Epithelial cell of proximal tubule (primary cell): ENCODE measurements around the gene SP2. TPM values are rescaled to one million over a fixed set of nuclear protein-coding genes. Genes with fewer than 3 reads are reported as not detected.

Experiments
- DNase-seq: peaks from one replicate; pipeline ENCODE4 v3.0.0-alpha.2; 2011; ENCODE audit warnings: low read depth
- H3K4me3 ChIP-seq: 2 replicates; pipeline ENCODE4 v1.5.1; 2011; ENCODE audit warnings: low read depth, mild to moderate bottlenecking, low read length
- total RNA-seq: library from RNA; depleted of rRNA; stranded (reverse); fragments of >200 nt; gene quantifications from 2 replicates; pipeline ENCODE4 v1.2.3, GENCODE V29; 2015
- TF ChIP-seq, protein P1 (sequence below): conservative IDR thresholded peaks from 2 replicates; pipeline ENCODE4 v1.5.1; 2012; ENCODE audit warnings: low read depth, mild to moderate bottlenecking, low read length

SP2 gene
- total RNA-seq, 1 donor from 2014 or later, result 2.1 TPM

DNA sequence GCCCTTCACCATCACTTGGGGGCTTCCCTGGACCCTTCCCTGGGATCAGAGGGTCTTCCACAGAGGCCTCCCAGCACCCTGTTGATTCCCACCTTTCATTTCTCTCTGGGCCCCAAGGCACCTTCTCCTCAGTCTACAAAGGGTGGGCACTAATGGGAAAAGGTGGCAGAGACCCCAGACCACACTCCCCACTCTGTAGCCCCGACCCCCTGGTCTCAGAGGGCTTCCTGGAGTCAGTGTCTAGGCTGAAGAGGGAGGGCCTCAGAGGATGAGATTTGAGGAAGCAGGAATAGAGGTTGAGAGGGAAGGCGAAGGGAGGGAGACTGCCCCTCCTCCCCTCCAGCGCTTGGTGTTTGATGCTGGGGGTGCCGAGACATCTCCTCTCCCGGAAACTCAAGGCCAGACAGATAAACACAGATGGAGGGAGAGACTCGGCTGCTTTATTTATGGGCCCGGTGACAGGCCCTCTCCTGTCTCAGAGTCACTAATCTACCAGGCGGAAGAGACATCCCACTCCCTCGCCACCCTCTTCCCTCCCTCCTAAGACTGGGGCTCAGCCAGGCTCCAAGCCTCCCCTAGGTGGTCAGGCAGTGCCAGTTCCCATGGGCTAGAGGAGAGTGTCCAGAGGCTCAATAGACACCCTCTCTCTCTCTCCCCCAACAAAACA lies 18.5 kb upstream of the SP2 start:
- H3K4me3 ChIP-seq, result no peak overlapping the region
- TF ChIP-seq, protein P1, sequence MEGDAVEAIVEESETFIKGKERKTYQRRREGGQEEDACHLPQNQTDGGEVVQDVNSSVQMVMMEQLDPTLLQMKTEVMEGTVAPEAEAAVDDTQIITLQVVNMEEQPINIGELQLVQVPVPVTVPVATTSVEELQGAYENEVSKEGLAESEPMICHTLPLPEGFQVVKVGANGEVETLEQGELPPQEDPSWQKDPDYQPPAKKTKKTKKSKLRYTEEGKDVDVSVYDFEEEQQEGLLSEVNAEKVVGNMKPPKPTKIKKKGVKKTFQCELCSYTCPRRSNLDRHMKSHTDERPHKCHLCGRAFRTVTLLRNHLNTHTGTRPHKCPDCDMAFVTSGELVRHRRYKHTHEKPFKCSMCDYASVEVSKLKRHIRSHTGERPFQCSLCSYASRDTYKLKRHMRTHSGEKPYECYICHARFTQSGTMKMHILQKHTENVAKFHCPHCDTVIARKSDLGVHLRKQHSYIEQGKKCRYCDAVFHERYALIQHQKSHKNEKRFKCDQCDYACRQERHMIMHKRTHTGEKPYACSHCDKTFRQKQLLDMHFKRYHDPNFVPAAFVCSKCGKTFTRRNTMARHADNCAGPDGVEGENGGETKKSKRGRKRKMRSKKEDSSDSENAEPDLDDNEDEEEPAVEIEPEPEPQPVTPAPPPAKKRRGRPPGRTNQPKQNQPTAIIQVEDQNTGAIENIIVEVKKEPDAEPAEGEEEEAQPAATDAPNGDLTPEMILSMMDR, result no peak
- DNase-seq, result no peak

DNA sequence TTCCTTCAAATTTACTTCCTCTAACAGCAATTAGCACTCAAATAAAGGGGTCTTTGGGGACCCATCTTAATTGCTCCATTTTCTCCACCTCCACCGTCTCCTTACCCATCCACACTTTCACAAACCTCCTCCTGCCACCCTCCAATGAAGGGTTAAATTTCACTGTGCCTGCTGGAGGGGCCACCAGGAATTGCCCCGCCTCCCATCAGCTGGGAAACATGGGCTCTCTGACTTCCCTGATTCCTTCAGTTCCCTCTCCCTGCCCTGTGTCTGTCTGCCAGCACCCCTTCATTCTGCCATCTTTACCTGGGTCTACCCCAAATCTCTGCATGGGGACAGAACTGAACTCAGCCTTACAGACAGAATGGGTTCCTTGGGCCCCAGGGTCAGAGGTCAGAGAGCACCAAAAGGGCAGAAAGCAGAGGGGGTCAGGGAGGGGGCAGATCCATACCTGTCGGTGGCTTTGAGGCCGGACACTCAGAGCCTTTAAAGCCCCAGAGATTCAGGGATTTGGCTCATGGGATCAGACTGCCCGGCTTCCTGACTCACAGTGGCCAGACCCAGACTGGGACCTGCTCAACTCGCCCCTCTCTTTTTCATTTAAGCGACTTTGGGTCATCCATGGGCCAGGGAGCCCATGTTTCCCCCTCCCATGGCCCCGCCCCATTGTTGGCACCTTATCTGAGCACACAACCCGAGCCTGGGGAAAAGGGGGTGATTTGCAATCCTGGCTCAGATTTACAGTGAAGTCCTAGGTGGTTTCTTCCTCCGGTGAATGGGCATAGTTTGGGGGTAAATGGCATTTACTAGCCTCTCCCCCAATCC lies 17.6 kb upstream of the SP2 start:
- TF ChIP-seq, protein P1, result no peak
- no peak overlapping the region for H3K4me3 ChIP-seq
- DNase-seq, result no peak

GRCh38 chr17:47879028-47879585 lies 16.9 kb upstream of the SP2 start:
- TF ChIP-seq, protein P1, result no peak
- DNase-seq, result no peak

GRCh38 chr17:47879776-47880454 lies 16.1 kb upstream of the SP2 start:
- H3K4me3 ChIP-seq, result no peak overlapping the region
- TF ChIP-seq, protein P1, result no peak
- no peak for DNase-seq

More at GRCh38 chr17:47879028-47879585, 16.9 kb upstream of the SP2 start:
- no peak overlapping the region for H3K4me3 ChIP-seq

DNA sequence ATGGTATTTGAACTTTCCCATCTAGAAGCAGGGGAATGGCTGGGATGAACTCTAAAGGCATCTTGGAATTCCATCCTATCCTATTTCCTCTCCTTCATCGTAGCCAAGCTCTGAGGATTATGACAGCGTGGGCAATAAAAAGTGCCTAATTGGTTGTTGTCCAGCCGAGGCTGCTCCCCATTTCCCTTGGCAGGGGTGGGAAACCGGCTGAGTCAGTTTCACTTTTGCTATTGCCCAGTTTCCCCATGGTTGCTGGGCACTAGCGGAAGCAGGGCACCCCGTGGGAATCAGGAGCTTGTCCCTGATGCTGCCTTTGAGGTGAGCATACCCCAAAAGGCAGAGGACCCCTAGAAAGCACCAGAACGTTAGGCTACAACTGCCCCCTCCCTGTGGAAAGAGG lies 13.8 kb upstream of the SP2 start:
- no peak overlapping the region for H3K4me3 ChIP-seq
- no peak for DNase-seq
- TF ChIP-seq, protein P1, result no peak

- no peak for DNase-seq
- no peak overlapping the region for H3K4me3 ChIP-seq
- TF ChIP-seq, protein P1, result no peak
Observed at GRCh38 chr17:47882695-47883588, 13.1 kb upstream of the SP2 start.
